ENCODE results near the gene AMPH. TPM values are rescaled to one million over a fixed set of nuclear protein-coding genes. Genes with fewer than 3 reads are reported as not detected.

AMPH gene
- total RNA-seq, 4 donors from 2014 or later = 0.18 to 12.4 (median 2.5) TPM

DNA sequence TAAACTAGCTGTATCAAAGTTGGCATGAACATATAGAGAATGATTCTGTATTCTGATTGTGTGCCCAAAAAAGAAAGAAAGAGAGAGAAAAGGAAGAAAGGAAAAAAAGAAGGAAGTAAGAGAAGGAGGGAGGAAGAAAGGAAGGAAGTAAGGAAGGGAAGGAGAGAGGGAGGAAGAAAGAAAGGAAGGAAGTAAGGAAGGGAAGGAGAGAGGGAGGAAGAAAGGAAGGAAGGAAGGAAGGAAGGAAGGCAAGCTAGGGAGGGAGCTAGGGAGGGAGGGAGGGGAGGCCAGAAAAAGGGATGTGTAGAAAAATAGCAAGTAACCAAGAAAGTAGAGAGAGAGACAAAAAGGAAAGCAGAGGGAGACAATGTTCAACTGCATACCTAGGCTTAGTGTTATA is 297.0 kb downstream of the AMPH start:
- TF ChIP-seq, protein P1, sequence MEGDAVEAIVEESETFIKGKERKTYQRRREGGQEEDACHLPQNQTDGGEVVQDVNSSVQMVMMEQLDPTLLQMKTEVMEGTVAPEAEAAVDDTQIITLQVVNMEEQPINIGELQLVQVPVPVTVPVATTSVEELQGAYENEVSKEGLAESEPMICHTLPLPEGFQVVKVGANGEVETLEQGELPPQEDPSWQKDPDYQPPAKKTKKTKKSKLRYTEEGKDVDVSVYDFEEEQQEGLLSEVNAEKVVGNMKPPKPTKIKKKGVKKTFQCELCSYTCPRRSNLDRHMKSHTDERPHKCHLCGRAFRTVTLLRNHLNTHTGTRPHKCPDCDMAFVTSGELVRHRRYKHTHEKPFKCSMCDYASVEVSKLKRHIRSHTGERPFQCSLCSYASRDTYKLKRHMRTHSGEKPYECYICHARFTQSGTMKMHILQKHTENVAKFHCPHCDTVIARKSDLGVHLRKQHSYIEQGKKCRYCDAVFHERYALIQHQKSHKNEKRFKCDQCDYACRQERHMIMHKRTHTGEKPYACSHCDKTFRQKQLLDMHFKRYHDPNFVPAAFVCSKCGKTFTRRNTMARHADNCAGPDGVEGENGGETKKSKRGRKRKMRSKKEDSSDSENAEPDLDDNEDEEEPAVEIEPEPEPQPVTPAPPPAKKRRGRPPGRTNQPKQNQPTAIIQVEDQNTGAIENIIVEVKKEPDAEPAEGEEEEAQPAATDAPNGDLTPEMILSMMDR (IDR thresholded peaks at IDR 0.05) = no peak
- TF ChIP-seq POLR2A (IDR thresholded peaks at IDR 0.05) = no peak
- H3K9me3 ChIP-seq = no peaks in the 10 kb centered on the region

More for the DNA sequence above, 297.0 kb downstream of the AMPH start:
- Histone ChIP-seq H3K36me3 (no peaks in the 10 kb centered on the region), H3K27ac (no peak overlapping the region), H3K27me3 (no peaks in the 10 kb centered on the region), H3K4me1 (peaks cover 0 to 7% (median 0%) of the 10 kb centered on the region in 4 donors), H3K4me3 (no peak overlapping the region)
- no peak for DNase-seq

Small RNA genes within 50 kb of the gene (small RNA-seq; reads per million reads assigned to genes)
- gene RN7SL83P (0 reads per million in 2 donors), gene TRGV6 (0 reads per million in 2 donors)
